ENCODE data around the gene PLEKHG7. TPM values are rescaled to one million over a fixed set of nuclear protein-coding genes. Genes with fewer than 3 reads are reported as not detected.
"Not testable (repeated sequence)": the region's sequence is repeated elsewhere in the genome, so short reads cannot be mapped to it uniquely, and the experiment has no call there.

The PLEKHG7 gene, protein sequence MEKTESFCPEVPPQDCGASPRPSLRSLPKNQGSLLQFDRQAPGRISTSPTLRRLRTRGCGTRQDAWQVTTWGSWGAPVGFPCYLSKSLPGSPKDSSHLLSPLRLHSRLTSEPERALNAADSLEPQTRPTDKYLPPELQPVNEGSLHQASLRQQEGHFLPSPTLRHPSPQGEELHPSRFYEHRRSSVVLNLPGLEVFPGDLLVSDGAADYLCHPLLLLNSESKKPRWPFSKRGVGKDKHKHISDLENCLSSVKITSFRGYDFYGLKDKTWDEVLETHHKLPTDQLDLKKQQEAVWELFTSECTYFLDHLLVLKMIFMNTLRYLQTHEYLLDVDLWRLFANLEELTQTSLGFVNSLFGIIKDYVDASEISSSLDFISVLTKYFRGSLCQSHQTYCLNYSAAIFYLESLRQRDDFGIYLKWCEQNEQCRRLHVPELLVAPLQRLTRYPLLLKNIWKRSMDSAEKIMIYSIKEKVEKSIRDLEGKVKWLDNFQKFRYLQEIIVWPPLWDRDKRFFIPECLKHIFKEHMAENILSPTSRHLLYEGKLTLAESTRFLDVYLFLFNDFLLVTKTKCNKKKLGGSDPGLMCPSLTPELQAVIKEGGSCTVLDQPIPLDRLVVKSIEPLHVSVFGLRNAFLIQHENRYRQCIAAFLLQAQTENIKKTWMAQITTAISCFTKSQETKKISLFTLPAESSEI
- total RNA-seq = 0.42 TPM

DNA sequence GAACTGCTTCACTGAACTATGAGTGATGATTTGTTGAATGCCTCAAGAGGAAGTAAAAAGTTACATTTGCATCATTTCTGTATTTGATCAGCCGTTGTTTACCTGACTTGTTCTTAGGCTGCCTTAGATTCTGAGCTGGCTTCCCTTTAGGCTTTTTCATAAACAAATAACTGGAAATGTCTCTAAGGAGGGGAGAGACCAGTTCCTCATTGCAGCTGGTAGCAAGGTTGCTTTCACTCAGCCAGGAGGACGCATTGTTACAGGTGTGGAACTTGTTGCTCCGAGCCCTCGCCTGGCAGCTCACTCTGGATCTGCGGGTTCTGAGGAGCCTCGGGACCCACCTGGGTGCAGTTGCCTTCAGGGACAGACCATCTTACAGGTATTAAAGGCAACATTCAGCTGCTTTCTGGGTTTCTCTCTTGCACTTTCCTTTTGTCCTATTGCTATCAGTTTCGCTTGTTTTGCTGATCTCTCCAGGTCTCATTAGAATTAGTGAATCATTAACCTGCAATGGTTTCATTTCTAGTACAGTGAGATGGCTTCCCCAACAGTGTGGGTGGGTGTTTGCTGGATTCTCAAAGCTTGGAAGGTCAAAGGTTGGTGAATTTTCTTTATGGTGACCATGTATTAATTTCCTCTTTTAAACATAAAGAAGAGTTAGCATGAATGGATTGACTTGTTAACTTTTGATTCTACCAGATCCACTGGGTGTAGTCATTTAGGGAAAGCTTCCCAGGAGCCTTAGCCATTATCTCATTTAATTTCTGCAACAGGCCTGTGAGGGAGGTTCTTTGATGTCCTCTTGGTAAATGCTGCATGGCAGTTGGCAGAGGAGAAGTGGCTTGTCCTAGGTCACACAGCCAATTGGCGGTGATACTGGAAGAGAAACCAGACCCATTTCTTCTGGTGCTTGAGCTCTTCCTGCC lies at the start of gene PLEKHG7:
Gene PLEKHG7, plus strand, starts transcription at position 236 of the 926 bp plus-strand sequence. CDS start 3,643 bp downstream, outside the sequence.
- no peak within 1 kb of the TSS for H3K4me3 ChIP-seq (ENCODE audit: low read length)
- no peaks in the 10 kb centered on the region for H3K4me1 ChIP-seq (ENCODE audit: insufficient read depth, low read length)
- no peaks in the 10 kb centered on the region for H3K9me3 ChIP-seq (ENCODE audit: low read depth, low read length)
- H3K27me3 ChIP-seq (ENCODE audit: insufficient read depth, low read length) = no peaks in the 10 kb centered on the region

DNA sequence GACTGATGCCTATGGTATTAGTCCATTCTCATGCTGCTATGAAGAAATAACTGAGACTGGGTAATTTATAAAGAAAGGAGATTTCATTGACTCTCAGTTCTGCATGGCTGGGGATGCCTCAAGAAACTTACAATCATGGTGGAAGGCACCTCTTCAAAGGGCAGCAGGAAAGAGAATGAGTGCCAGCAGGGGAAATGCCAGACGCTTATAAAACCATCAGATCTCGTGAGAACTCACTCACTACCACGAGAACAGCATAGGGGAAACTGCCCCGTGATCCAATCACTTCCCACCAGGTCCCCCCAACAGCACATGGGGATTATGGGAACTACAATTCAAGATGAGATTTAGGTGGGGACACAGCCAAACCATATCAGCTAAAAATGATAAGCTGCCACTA lies 48.5 kb upstream of the PLEKHG7 start:
- not testable (repeated sequence) for H3K4me1 ChIP-seq (ENCODE audit: insufficient read depth, low read length); H3K27me3 ChIP-seq (ENCODE audit: insufficient read depth, low read length); H3K4me3 ChIP-seq (ENCODE audit: low read length); H3K9me3 ChIP-seq (ENCODE audit: low read depth, low read length)

DNA sequence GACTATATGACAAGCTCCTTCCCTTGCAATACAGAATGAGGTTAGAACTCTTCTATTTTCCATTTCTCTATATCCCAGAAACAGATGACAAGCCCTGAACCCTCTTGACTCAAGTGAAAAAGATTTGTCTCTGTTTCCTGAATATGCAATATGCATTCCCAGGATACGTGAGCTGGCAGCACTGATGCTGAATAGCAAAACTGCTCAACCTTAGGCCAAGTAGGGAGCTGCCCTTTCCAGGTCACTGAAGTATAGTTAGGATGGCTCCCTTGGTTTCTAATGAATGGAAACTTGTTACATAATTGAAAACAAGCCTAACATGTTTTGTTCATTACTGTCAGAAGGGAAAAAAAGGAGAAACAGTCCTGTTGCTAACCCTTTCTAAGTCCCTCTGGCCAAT lies 47.9 kb upstream of the PLEKHG7 start:
- H3K9me3 ChIP-seq (ENCODE audit: low read depth, low read length) = no peaks in the 10 kb centered on the region
- H3K4me3 ChIP-seq (ENCODE audit: low read length) = no peak overlapping the region
- no peaks in the 10 kb centered on the region for H3K27me3 ChIP-seq (ENCODE audit: insufficient read depth, low read length)

DNA sequence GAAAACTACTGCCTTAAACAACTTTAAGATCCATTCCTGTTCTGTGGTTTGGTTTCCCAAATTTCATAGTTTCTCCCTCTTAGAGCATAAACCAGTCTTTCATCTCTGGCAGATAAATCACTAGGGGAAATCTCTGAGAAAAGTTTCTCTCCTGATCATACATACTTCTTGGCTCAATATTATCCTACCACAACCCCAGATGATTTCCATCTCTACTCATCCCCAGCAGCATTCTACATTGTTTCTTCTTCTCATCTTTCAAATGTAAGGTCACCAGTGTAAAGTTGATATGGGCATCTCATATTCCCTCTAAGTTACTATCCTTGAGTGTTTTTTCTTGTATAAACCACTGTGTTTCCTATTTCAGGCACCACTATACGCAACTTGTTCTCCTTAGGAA lies 45.9 kb upstream of the PLEKHG7 start:
- Histone ChIP-seq H3K4me1 (ENCODE audit: insufficient read depth, low read length) (no peaks in the 10 kb centered on the region), H3K9me3 (ENCODE audit: low read depth, low read length) (no peaks in the 10 kb centered on the region), H3K27me3 (ENCODE audit: insufficient read depth, low read length) (no peaks in the 10 kb centered on the region), H3K4me3 (ENCODE audit: low read length) (no peak overlapping the region)

More for the DNA sequence above, 47.9 kb upstream of the PLEKHG7 start:
- H3K4me1 ChIP-seq (ENCODE audit: insufficient read depth, low read length) = no peaks in the 10 kb centered on the region

DNA sequence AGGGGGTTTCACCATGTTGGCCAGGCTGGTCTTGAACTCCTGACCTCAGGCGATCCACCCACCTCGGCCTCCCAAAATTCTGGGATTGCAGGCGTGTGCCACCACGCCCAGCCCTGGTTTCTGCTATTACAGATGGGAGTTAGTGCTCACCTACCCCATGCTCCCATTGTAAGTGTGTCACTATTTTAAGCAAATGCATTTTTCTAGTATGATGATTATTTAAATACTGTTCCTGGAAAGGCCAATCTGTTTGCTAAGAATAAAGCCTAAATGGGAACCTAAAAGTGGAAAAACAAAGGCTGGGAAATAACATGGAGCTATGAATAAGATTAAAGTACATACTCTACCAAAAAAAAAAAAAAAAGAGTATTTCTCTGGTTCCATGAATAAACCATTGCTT lies 45.0 kb upstream of the PLEKHG7 start:
- no peaks in the 10 kb centered on the region for H3K4me1 ChIP-seq (ENCODE audit: insufficient read depth, low read length)
- no peak overlapping the region for H3K4me3 ChIP-seq (ENCODE audit: low read length)
- H3K27me3 ChIP-seq (ENCODE audit: insufficient read depth, low read length) = no peaks in the 10 kb centered on the region
- H3K9me3 ChIP-seq (ENCODE audit: low read depth, low read length) = no peaks in the 10 kb centered on the region

DNA sequence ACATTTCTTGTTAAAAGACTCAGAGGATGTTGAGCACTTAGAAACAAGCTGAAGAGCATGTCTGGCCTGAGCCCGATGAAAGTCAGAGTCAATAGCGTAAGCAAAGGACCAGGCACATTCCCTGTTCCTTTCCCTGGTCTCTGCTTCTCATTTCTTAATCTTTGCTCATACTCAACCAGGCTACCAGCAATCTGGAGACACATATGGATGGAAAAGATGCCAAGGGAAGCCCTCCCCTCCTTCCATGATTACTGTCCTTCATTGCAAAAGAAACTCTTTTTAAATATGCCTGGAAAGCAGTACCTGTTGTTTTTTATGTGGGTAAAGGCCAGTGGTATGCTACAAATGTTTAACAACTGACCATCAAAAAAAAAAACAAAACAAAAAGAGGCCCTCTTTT lies 44.2 kb upstream of the PLEKHG7 start:
- Histone ChIP-seq H3K27me3 (ENCODE audit: insufficient read depth, low read length) (no peaks in the 10 kb centered on the region), H3K4me3 (ENCODE audit: low read length) (no peak overlapping the region), H3K4me1 (ENCODE audit: insufficient read depth, low read length) (no peaks in the 10 kb centered on the region), H3K9me3 (ENCODE audit: low read depth, low read length) (no peaks in the 10 kb centered on the region)

DNA sequence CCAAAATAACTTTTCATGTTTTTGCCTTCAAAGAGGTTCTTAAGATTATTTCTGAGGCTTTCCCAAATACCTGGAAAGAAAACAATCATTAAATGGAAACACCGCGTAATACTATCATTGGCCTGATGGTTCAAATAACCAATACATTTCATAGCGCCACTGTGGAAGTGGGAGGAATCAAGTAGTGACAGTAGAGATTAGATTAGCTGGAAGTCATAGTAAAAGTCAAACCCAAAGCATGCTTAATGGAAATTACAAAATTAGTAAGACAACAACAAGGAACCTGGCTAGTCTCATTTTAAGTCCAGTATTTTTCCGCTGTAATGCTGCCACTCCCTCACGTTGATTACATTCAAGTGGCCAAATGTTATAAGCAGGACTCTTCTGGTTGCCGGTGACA lies 41.5 kb upstream of the PLEKHG7 start:
- Histone ChIP-seq H3K4me1 (ENCODE audit: insufficient read depth, low read length) (no peaks in the 10 kb centered on the region), H3K4me3 (ENCODE audit: low read length) (no peak overlapping the region), H3K9me3 (ENCODE audit: low read depth, low read length) (no peaks in the 10 kb centered on the region), H3K27me3 (ENCODE audit: insufficient read depth, low read length) (no peaks in the 10 kb centered on the region)

DNA sequence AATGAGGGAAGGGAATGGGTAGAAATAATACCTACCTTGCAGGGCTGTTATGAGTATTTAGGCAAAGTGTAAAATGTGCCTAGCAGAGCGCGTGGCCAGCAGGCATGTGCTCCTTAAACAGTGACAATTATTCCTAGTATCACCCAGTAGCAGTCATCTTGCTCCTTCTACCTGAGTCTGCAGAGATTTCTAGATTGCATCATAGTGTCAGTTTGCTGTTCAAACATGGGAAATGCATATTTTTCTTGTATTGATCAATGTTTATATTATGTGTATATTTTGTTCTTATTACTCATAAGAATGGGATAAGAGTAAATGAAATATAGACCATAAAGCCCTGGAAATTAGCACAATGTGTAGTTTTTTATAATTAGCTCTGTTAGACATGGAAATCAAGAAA lies 37.3 kb upstream of the PLEKHG7 start:
- H3K4me3 ChIP-seq (ENCODE audit: low read length) = no peak overlapping the region
- H3K27me3 ChIP-seq (ENCODE audit: insufficient read depth, low read length) = no peaks in the 10 kb centered on the region

DNA sequence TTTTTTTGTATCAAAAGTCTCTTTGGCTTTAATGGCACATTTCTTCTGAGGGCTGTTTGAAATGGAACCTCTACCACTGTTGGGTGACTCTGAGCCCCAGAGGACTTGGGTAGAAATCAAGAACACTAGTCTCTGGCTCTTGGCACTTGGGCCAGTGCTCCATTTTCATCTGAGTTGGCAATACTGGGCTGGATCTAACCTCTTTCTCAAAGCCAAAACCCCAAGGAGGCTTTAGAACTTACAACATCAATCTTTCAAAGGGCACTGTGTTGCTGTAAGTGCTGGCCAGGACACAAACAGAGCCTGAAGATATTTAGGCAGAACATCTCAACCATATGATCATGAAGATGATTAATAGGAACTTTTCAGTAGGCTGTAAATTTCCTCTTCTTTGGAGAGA lies 34.0 kb upstream of the PLEKHG7 start:
- no peak overlapping the region for H3K4me3 ChIP-seq (ENCODE audit: low read length)
- H3K9me3 ChIP-seq (ENCODE audit: low read depth, low read length) = no peaks in the 10 kb centered on the region
- no peaks in the 10 kb centered on the region for H3K4me1 ChIP-seq (ENCODE audit: insufficient read depth, low read length)
- H3K27me3 ChIP-seq (ENCODE audit: insufficient read depth, low read length) = no peaks in the 10 kb centered on the region

More for the DNA sequence above, 37.3 kb upstream of the PLEKHG7 start:
- no peaks in the 10 kb centered on the region for H3K4me1 ChIP-seq (ENCODE audit: insufficient read depth, low read length)
- H3K9me3 ChIP-seq (ENCODE audit: low read depth, low read length) = no peaks in the 10 kb centered on the region

DNA sequence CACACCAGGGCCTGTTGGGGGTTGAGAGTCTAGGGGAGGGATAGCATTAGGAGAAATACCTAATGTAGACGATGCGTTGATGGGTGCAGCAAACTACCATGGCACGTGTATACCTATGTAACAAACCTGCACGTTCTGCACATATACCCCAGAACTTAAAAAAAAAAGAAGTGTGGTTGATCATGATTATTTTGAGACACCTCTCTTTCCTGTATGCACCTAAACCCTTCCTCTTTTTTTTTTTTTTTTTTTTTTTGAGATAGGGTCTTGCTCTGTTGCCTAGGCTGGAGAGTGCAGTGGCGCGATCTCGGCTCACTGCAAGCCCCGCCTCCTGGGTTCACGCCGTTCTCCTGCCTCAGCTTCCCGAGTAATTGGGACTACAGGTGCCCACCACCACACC lies 31.3 kb upstream of the PLEKHG7 start:
- not testable (repeated sequence) for H3K4me3 ChIP-seq (ENCODE audit: low read length); H3K27me3 ChIP-seq (ENCODE audit: insufficient read depth, low read length); H3K9me3 ChIP-seq (ENCODE audit: low read depth, low read length); H3K4me1 ChIP-seq (ENCODE audit: insufficient read depth, low read length)

DNA sequence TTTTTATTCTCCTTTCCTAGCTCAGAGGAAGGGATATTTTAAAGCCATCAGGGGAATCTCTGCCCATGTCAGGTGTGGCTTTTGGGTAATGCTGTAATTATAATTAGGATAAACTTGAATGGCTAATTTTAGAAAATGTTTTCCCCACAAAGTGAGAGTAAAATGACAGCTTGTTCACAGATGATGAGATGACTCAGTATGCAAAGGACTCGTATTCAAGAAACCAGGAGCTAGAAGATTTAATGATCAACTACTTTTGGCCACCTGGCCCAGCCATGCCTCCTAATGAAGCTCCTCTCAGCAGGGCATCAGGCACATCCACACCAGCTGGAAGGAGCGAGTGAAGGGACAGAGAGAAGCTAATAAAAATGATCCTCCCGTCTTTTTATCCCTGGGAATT lies 29.0 kb upstream of the PLEKHG7 start:
- Histone ChIP-seq H3K9me3 (ENCODE audit: low read depth, low read length) (no peaks in the 10 kb centered on the region), H3K4me3 (ENCODE audit: low read length) (no peak overlapping the region), H3K27me3 (ENCODE audit: insufficient read depth, low read length) (no peaks in the 10 kb centered on the region), H3K4me1 (ENCODE audit: insufficient read depth, low read length) (no peaks in the 10 kb centered on the region)

DNA sequence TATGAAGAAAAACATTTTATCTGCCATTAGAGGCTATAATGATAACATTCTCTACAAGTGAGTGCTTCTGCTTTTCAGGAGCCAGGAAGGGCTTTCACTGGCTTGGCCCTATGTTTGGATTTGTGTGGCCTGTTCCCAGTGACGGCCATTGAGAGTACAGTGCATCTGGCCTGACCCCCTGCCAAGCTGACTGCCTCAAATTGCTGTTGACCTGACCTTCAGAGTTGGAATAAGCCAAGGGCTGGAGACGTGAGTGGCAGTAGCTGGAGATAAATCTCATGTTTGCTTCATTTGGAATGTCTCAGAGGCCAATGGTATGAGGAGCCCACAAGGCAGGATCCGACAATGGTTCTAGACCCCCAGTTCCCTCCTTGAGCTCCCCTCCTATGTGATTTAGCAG lies 28.3 kb upstream of the PLEKHG7 start:
- Histone ChIP-seq H3K4me1 (ENCODE audit: insufficient read depth, low read length) (no peaks in the 10 kb centered on the region), H3K27me3 (ENCODE audit: insufficient read depth, low read length) (no peaks in the 10 kb centered on the region), H3K4me3 (ENCODE audit: low read length) (no peak overlapping the region), H3K9me3 (ENCODE audit: low read depth, low read length) (no peaks in the 10 kb centered on the region)

DNA sequence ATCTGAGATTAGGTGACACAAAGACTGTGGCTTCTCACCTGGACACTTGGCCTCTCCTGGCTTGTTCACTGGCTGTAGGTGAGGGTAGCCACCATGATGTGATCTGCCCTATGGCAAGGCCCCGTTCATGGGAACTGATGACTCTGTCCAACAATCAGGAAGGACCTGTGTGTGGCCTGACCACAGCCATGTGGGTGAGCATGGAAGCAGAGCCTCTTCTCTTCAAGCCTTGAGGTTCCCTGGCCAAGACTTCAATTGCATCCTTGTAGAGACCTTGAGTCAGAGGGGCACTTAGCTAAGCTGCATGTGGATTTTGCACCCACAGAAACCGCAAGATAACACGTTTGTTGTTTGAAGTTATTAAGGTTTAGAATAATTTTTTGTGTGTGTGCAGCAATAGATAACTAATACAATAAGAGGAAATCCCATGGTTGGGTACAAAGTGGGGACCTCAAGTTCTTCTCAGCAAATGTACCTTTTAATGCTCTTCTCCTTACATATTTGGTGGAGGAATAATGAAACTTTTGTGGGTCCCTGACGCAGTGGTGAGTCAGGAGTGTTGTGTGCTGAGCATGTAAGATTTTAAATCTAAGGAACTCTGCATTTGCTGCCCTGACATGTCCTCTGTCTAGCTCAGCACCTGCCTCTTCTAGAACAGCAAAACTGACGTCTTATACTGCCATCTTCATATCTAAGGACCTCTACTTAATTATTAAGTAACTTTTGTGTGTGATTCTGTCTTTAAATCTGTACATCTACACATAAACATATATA lies 27.5 kb upstream of the PLEKHG7 start:
- H3K27me3 ChIP-seq (ENCODE audit: insufficient read depth, low read length) = no peaks in the 10 kb centered on the region
- H3K4me1 ChIP-seq (ENCODE audit: insufficient read depth, low read length) = no peaks in the 10 kb centered on the region
- H3K9me3 ChIP-seq (ENCODE audit: low read depth, low read length) = no peaks in the 10 kb centered on the region
- H3K4me3 ChIP-seq (ENCODE audit: low read length) = no peak overlapping the region

DNA sequence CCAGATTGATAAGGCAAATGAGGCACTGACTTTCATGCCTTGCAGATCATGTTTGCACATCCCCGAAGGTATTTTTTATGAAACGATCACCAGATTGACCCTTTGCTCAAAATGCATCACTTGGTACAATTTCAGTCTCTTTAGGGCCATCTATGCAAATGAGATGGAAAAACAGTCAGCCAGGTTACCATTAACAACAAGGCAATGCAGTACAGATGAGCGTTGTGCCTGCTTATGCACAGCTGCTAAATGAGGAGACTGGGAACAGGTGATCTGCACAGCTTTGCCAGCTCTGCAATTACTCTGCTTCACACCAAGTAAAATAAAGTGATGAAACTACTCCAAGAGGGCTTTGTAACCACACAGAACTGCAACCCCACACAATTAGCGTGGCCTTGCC lies 26.1 kb upstream of the PLEKHG7 start:
- Histone ChIP-seq H3K4me1 (ENCODE audit: insufficient read depth, low read length) (no peaks in the 10 kb centered on the region), H3K9me3 (ENCODE audit: low read depth, low read length) (no peaks in the 10 kb centered on the region), H3K27me3 (ENCODE audit: insufficient read depth, low read length) (no peaks in the 10 kb centered on the region), H3K4me3 (ENCODE audit: low read length) (no peak overlapping the region)

Data from mononuclear cell (primary cell).